Measurements from ENCODE around the gene LHX3.

LHX3 gene

GRCh38 chr9:136226680-136227407 is 21.9 kb upstream of the LHX3 start:
- DNase-seq (ENCODE audit: low read depth, low spot score) = no peak

GRCh38 chr9:136225748-136226679 is 21.1 kb upstream of the LHX3 start:
- DNase-seq (ENCODE audit: low read depth, low spot score) = peak; percentile 39

- DNase-seq (ENCODE audit: low read depth, low spot score) = no peak
Observed at GRCh38 chr9:136225366-136225747, 20.4 kb upstream of the LHX3 start.

GRCh38 chr9:136223871-136224640 is 19.1 kb upstream of the LHX3 start:
- DNase-seq (ENCODE audit: low read depth, low spot score) = no peak

- DNase-seq (ENCODE audit: low read depth, low spot score) = no peak
Observed at GRCh38 chr9:136222906-136223285, 18.0 kb upstream of the LHX3 start.

GRCh38 chr9:136222166-136222905 is 17.4 kb upstream of the LHX3 start:
- no peak for DNase-seq (ENCODE audit: low read depth, low spot score)

GRCh38 chr9:136220017-136220729 is 15.2 kb upstream of the LHX3 start:
- DNase-seq (ENCODE audit: low read depth, low spot score) = no peak

- DNase-seq (ENCODE audit: low read depth, low spot score) = no peak
Observed at GRCh38 chr9:136219276-136219675, 14.3 kb upstream of the LHX3 start.

GRCh38 chr9:136218673-136219072 is 13.7 kb upstream of the LHX3 start:
- DNase-seq (ENCODE audit: low read depth, low spot score) = no peak

- DNase-seq (ENCODE audit: low read depth, low spot score) = no peak
Observed at GRCh38 chr9:136218271-136218670, 13.3 kb upstream of the LHX3 start.

- no peak for DNase-seq (ENCODE audit: low read depth, low spot score)
Observed at GRCh38 chr9:136216541-136217244, 11.8 kb upstream of the LHX3 start.

GRCh38 chr9:136213733-136214132 is 8.8 kb upstream of the LHX3 start:
- no peak for DNase-seq (ENCODE audit: low read depth, low spot score)

- no peak for DNase-seq (ENCODE audit: low read depth, low spot score)
Observed at GRCh38 chr9:136212345-136212950, 7.5 kb upstream of the LHX3 start.

- no peak for DNase-seq (ENCODE audit: low read depth, low spot score)
Observed at GRCh38 chr9:136211441-136212344, 6.8 kb upstream of the LHX3 start.

- no peak for DNase-seq (ENCODE audit: low read depth, low spot score)
Observed at GRCh38 chr9:136211006-136211405, 6.1 kb upstream of the LHX3 start.

- no peak for DNase-seq (ENCODE audit: low read depth, low spot score)
Observed at GRCh38 chr9:136210276-136210675, 5.3 kb upstream of the LHX3 start.

GRCh38 chr9:136209786-136210185 is 4.9 kb upstream of the LHX3 start:
- no peak for DNase-seq (ENCODE audit: low read depth, low spot score)

- DNase-seq (ENCODE audit: low read depth, low spot score) = no peak
Observed at GRCh38 chr9:136209232-136209631, 4.3 kb upstream of the LHX3 start.

- no peak for DNase-seq (ENCODE audit: low read depth, low spot score)
Observed at GRCh38 chr9:136208675-136209074, 3.7 kb upstream of the LHX3 start.

Measured in activated CD4-positive, CD25-positive, alpha-beta regulatory T cell treated with anti-CD3 and anti-CD28 coated beads, Interleukin-2, amount 50 U/mL, for 16 hours (primary cell).